Endothelial cell of umbilical vein (primary cell): ENCODE results near the gene VSIG4.

ENCODE experiments used
- CTCF ChIP-seq, 2 donors: IDR thresholded peaks; 1 replicate in 1 of 2; 2 replicates in 1 of 2; pipeline ENCODE4 v1.5.1; 2011; ENCODE audit warnings: low read length in 2 of 2, mild to moderate bottlenecking in 2 of 2, moderate library complexity in 2 of 2, control low read depth in 1 of 2, inconsistent platforms in 1 of 2, low read depth in 1 of 2; ENCODE audit not compliant: insufficient read depth in 1 of 2; ENCODE audit errors: extremely low read depth in 1 of 2
- GATA2 ChIP-seq: IDR thresholded peaks from 2 replicates; pipeline ENCODE4 v1.7.0; 2011; ENCODE audit warnings: low read depth, mild to moderate bottlenecking, moderate library complexity, mixed read lengths, low read length; ENCODE audit not compliant: insufficient read length, insufficient read depth
- MYC ChIP-seq: IDR thresholded peaks from one replicate; pipeline ENCODE4 v1.6.1; 2011; ENCODE audit warnings: mild to moderate bottlenecking, low read depth, low read length
- POLR2A ChIP-seq: IDR thresholded peaks from 2 replicates; pipeline ENCODE4 v1.6.1; 2012; ENCODE audit warnings: low read depth, mild to moderate bottlenecking, control low read depth, low read length
- POLR2AphosphoS5 ChIP-seq: IDR thresholded peaks from 2 replicates; pipeline ENCODE4 v1.6.1; 2012; ENCODE audit warnings: low read depth, mild to moderate bottlenecking, control low read depth, low read length, moderate library complexity; ENCODE audit not compliant: insufficient read depth

DNA sequence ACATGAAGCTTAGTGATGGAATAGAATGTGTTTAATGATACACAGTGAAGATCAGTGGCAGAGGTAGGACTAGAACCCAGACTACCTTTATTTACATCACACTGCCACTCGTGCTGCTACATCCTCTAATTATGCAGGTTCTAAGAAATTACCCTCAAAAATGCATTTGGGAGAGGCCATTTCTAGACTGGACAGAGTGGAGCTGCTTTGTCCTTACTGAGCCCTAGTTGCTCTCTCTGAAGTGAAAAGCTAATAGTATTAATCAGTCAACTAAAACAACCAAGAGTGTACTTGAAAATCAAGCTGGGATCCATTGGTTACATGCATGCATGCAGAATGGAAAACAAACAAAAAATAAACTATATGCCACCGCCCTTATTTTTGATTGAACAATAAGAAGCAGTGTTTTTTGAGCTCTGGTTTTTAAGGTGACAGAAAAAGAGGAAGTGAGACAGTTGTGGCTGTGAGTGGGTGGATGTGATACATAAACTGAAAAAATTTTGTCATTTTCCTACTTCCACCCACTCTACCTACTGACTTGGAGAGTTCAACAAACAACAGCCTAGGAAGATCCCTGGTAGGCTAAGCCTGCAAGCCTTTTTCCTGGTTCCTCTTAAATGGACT, 6.8 kb upstream of the VSIG4 start:
- no peak for TF ChIP-seq MYC
- TF ChIP-seq GATA2, result no peak
- no peak for TF ChIP-seq POLR2A
- TF ChIP-seq POLR2AphosphoS5, result no peak
- no peak for TF ChIP-seq CTCF (IDR thresholded peaks at IDR 0.05; ENCODE audit: extremely low read depth in 1 of 2, insufficient read depth in 1 of 2, low read depth in 1 of 2, low read length in 2 of 2)
